ENCODE results near the gene FARSA.
"Not testable (repeated sequence)": the region's sequence is repeated elsewhere in the genome, so short reads cannot be mapped to it uniquely, and the experiment has no call there.

The FARSA gene

GRCh38 chr19:12955575-12955974 lies 22.1 kb upstream of the FARSA start:
- DNase-seq: not testable (repeated sequence)

DNA sequence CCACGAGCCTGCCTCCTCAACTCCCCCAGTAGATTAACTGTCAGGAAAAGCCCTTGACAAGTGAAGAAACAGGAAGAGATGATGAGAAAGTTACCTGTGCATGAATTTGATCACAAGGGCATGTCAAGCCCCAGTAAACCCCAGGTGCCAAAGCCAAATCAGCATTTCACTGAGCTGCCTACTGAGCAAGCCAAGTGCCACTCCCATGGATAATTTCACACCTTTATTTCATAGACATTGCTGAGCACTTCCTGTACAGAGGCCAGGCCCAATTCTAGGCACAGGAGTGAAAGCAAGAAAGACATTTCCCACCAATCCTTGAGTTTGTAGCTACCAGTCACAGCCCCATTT lies 21.1 kb upstream of the FARSA start:
- DNase-seq: no peak

GRCh38 chr19:12953799-12954611 lies 20.5 kb upstream of the FARSA start:
- no peak for DNase-seq

- no peak for DNase-seq
These were observed 19.8 kb upstream of the FARSA start for GRCh38 chr19:12953138-12953798.

DNA sequence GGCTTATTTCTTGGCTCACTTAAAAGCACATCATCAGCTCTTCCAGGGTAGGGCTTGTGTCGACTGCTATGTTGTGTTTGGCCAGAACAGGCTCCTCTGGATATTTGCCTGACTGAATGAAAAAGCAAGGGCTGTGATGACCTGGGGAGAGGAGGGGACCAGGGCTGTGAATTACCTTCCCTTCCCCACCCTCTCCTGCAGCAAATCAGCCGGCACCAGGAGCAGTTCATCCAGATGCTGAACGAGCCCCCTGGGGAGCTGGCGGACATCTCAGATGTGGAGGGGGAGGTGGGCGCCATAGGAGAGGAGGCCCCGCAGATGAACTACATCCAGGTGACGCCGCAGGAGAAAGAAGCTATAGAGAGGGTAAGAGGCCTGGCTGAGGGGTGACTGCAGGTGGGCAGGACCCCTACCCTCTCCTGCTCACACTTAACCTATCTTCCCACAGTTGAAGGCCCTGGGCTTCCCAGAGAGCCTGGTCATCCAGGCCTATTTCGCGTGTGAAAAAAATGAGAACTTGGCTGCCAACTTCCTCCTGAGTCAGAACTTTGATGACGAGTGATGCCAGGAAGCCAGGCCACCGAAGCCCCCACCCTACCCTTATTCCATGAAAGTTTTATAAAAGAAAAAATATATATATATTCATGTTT lies 19.1 kb upstream of the FARSA start:
- no peak for DNase-seq

GRCh38 chr19:12952050-12952449 lies 18.5 kb upstream of the FARSA start:
- DNase-seq: not testable (repeated sequence)

GRCh38 chr19:12949363-12950283 lies 16.1 kb upstream of the FARSA start:
- no peak for DNase-seq

GRCh38 chr19:12948612-12949362 lies 15.3 kb upstream of the FARSA start:
- no peak for DNase-seq

DNA sequence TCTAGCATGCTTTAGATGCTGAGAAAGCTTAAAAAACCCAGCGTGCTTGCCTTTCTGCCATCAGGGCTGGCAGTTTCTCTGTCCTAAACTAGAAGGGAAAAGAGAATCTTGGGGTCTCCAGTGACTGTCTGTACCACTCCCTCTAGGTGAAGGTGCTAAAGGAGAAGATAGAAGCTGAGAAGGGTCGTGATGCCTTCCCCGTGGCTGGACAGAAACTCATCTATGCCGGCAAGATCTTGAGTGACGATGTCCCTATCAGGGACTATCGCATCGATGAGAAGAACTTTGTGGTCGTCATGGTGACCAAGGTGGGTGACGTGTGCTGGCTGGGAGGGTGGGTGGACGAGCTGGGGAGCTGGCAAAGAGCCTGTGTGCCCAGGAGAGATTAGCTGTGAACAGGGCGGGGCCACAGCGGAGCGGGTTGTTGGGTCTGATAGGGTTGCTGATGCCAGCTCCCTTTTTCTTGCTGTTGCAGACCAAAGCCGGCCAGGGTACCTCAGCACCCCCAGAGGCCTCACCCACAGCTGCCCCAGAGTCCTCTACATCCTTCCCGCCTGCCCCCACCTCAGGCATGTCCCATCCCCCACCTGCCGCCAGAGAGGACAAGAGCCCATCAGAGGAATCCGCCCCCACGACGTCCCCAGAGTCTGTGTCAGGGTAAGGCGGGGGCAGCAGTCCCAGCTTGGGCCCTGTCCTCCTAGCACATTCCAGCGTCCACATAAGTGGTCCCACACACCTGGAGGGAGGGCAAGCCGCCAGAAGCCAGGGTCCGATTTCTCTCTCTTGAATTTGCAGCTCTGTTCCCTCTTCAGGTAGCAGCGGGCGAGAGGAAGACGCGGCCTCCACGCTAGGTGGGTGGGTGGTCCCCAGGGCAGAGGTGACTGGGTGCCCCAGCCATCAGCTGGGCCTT lies 14.4 kb upstream of the FARSA start:
- no peak for DNase-seq

GRCh38 chr19:12946731-12947496 lies 13.4 kb upstream of the FARSA start:
- no peak for DNase-seq

- DNase-seq: peak; percentile 56
These were observed 12.7 kb upstream of the FARSA start for GRCh38 chr19:12946092-12946721.

- DNase-seq: peak; percentile 90
These were observed 12.1 kb upstream of the FARSA start, which contains the start of gene RAD23A for GRCh38 chr19:12945479-12946091. RAD23A (plus strand) TSS chr19:12945862; CDS start chr19:12945949, 87 bp downstream.

GRCh38 chr19:12944104-12944674 lies 10.7 kb upstream of the FARSA start:
- DNase-seq: no peak

DNA sequence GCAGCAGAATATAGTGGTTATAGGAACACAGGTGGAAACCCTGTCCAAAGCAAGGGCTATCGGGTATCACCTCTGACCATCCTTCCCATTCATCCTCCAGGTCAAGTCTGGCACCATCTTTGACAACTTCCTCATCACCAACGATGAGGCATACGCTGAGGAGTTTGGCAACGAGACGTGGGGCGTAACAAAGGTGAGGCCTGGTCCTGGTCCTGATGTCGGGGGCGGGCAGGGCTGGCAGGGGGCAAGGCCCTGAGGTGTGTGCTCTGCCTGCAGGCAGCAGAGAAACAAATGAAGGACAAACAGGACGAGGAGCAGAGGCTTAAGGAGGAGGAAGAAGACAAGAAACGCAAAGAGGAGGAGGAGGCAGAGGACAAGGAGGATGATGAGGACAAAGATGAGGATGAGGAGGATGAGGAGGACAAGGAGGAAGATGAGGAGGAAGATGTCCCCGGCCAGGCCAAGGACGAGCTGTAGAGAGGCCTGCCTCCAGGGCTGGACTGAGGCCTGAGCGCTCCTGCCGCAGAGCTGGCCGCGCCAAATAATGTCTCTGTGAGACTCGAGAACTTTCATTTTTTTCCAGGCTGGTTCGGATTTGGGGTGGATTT lies 10.0 kb upstream of the FARSA start:
- no peak for DNase-seq

DNA sequence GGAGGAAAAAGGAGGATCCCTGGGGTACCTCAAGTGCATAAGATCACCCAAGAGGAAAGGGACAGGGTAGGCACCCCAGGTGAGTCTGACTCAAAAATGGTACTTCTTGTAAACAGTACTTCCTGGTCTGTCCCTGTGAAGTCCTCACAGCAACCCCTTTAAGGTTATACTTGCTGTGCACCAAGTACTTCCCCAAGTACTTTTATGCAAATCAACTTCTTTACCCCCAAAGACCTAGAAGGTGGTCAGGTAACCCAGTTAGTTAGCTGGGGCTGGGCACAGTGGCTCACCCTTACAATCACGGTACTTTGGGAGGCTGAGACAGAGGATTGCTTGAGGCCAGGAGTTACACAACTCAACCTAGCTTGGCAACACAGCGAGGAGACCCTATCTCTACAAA lies 7.4 kb upstream of the FARSA start:
- no peak for DNase-seq

DNA sequence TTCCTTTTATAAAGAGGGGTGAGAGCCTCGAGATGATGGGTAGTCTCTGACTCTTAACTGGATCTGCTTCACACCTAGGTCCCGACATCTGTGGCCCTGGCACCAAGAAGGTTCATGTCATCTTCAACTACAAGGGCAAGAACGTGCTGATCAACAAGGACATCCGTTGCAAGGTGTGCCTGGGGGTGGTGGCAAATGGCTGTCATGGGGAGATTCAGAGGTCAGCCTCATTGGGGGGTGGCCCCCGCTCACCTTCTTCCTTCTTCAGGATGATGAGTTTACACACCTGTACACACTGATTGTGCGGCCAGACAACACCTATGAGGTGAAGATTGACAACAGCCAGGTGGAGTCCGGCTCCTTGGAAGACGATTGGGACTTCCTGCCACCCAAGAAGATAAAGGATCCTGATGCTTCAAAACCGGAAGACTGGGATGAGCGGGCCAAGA lies 6.5 kb upstream of the FARSA start:
- no peak for DNase-seq

GRCh38 chr19:12938779-12939601 lies 5.5 kb upstream of the FARSA start:
- DNase-seq: no peak
